Retina (tissue), 1 donor: ENCODE data around the gene DIP2A.
"Not testable (repeated sequence)": the region's sequence is repeated elsewhere in the genome, so short reads cannot be mapped to it uniquely, and the experiment has no call there.

Source experiments
- DNase-seq: peaks from one replicate; pipeline ENCODE4 v3.0.0-alpha.2; 2016

DIP2A gene

GRCh38 chr21:46559291-46559983, 100.7 kb downstream of the DIP2A start:
- no peak for DNase-seq

DNA sequence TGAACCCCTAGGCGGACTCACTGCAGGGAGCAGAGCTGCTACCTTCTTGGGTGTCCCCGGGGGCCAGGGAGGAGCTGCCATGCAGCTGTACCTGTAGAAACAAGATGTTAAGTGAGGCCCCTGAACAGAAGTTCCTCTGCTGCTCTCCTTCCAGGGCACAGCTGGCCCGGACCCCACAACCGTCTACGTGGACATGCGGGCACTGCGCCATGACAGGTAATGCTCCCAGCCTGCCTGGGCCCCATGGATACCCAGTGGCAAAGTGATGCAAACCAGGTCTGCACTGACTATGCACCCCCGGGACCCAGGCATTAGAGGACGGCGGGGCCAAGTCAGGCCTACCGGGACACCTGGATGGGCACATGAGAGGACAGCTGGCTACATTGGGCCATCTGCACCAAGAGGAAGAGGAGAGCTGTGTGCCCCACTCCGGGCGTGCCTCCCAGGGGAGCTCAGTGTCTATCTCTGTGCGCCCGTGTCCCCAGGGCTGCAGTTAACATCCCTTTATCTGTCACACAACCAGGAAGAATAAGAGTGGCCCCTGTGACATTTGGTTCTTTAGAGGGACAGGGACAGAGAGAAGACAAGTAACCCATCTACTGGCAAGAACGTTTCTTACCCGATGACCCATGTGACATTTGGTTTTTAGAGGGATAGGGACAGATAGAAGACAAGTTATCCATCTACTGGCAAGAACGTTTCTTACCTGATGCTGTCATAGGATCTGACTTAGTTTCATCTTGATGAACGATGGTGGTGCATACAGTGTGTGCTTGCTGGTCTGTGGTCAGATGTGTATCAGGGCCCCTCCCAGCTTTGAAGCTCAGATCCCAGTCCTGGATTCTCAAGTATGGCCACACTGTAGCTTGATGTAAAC, 102.1 kb downstream of the DIP2A start:
- DNase-seq, result no peak

GRCh38 chr21:46561445-46562090, 102.9 kb downstream of the DIP2A start:
- no peak for DNase-seq

DNA sequence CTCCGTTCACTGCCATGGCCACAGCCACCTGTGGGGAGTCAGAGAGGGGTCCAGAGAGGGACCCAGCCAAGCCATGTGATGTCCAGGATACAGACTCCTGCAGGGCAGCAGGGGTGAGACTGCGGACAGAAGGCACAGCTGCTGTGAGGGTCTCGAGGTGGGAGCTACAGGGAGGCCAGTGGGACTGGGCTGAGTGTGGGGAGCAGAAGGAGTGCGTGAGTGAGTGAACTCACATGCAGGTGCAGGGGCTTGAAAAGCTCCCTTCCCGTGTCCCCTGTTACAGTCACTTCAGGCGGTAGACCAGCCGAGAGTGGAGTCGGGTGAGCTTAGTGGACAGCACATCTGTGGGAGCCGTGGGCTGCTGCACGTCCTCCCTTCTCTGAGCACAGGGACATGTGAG, 103.8 kb downstream of the DIP2A start:
- DNase-seq, result peak; percentile 10

- DNase-seq, result no peak
Observed at GRCh38 chr21:46562964-46563607, 104.4 kb downstream of the DIP2A start.

GRCh38 chr21:46564391-46564790, 105.7 kb downstream of the DIP2A start:
- DNase-seq, result peak; percentile 53

DNA sequence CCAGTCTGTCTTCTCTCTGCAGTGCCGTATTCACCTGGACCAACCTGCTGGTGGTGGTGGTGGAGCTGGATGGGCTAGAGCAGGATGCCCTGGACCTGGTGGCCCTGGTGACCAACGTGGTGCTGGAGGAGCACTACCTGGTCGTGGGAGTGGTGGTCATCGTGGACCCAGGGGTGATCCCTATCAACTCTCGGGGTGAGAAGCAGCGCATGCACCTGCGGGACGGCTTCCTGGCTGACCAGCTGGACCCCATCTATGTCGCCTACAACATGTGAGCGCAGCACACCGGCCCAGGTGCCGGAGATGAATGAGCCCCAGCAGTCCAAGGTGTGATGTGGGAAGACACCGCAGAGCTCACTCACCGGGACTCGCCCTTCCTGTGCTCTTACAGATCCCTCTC, 108.7 kb downstream of the DIP2A start:
- DNase-seq, result no peak

DNA sequence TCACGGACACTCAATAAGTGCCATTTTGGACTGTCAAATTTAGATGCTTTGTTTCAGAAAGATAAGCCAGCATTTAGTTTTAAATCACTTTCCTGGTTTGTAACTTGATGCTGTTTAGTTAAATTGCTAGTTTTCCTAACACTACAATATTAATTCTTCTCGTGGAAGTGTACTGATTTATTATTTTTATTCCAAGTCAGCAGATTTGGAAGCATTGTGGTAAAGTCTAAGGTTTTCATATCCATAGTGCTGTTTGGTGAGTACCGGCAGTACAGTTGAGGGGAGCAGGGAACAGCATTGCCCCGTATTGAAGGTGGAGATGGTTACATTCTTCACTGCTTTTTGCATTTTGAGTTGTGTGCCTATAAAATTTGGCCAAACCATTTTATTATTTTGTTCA, 109.9 kb downstream of the DIP2A start:
- no peak for DNase-seq

GRCh38 chr21:46569081-46569480, 110.4 kb downstream of the DIP2A start:
- no peak for DNase-seq

DNA sequence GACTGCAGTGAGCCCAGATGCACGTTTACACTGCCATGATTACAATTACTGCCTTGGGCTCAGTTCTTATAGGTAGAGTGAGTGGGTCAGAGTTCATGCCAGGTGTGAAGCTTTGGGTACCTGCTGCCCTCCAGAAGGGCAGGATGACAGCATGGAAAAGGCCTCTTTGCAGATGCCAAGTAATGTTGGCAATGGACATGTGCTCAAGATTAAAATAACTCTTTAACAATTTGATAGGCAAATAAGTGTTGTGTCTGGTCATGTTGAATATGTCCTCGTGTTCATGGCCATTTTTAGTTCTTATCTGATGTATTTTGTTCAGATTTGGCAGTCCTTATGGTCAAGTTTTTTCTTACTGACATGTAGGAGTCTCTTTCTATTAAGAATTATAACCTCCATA, 111.4 kb downstream of the DIP2A start:
- DNase-seq, result no peak

DNA sequence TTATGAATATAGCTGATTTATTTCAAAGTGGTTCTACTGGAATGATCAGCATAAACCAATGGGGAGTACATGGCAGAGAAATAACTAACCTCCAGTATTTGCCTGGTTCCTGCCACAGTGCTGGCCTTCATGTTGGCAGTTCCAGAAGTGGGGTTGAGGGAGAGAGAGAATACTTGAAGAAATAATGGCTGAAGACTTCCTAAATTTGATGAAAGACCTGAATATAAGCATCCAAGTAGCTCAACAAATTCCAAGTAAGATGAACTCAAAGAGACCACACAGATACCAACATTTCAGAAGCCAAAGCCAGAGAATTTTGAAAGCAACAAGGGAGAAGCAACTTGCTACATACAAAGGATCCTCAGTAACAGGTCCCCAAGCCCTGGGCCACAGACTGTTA, 111.9 kb downstream of the DIP2A start:
- DNase-seq, result no peak

- DNase-seq, result no peak
Observed at GRCh38 chr21:46572850-46573249, 114.2 kb downstream of the DIP2A start.

- DNase-seq, result not testable (repeated sequence)
Observed at GRCh38 chr21:46577786-46578185, 119.1 kb downstream of the DIP2A start.

DNA sequence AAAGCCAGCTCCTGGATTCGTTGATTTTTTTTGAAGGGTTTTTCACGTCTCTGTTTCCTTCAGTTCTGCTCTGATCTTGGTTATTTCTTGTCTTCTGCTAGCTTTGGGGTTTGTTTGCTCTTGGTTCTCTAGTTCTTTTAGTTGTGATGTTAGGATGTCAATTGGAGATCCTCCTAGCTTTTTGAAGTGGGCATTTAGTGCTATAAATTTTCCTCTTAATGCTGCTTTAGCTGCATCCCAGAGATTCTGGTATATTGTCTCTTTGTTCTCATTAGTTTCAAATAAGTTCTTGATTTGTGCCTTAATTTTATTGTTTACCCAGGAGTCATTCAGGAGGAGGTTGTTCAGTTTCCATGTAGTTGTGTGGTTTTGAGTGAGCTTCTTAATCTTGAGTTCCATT, 120.7 kb downstream of the DIP2A start:
- not testable (repeated sequence) for DNase-seq

DNA sequence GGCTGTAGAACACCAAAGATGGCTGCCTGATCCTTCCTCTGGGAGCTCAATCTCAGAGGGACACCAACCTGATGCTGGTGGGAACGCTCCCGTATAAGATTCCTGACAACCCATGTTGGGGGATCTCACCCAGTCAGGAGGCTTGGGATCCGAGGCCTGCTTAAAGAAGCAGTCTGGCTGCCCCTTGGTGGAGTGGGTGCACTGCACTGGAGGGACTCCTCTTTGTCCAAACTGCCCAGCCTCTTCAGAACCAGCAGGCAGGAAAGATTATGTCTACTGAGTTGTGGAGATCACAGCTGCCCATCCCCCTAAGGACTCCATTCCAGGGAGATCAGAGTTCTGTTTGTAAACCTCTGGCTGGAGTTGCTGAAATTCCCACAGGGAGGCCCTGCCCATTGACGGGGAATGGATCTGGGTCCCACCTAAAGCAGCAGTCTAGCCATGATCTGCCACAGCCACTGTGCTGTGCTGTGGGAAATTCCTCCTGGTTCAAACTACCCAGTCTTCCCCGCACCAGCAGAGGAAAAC, 123.2 kb downstream of the DIP2A start:
- DNase-seq, result no peak

- DNase-seq, result no peak
Observed at GRCh38 chr21:46585191-46585953, 126.7 kb downstream of the DIP2A start.

DNA sequence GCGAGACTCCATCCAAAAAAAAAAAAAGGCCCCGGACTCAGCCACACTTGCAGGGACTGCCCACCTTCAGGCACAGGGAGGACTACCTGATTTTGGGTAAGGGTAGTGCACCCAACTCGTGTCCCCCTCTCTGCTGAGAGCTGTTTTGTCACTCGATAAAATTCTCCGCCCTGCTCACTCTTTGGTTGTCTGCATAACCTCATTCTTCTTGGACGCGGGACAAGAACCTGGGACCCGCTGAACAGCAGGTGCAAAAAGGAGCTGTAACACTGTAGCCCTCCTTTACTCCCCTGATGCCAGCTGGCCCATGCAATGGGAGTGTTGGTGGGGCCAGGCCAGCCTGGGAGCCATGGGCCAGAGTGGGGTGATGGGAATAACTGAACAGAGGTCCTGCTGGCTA, 135.6 kb downstream of the DIP2A start:
- no peak for DNase-seq

GRCh38 chr21:46596201-46596600, 137.5 kb downstream of the DIP2A start:
- no peak for DNase-seq

- DNase-seq, result no peak
Observed at GRCh38 chr21:46597031-46597430, 138.3 kb downstream of the DIP2A start.

GRCh38 chr21:46597896-46598343, 139.2 kb downstream of the DIP2A start:
- DNase-seq, result no peak

- DNase-seq, result peak; percentile 67
Observed at GRCh38 chr21:46598581-46599572, 140.2 kb downstream of the DIP2A start.
